Effector memory CD4-positive, alpha-beta T cell (primary cell): ENCODE results near the gene STX11.

Source experiments
- DNase-seq, 3 donors: peaks; one replicate each; pipeline ENCODE4 v3.0.0-alpha.2; 2020
- H3K27ac ChIP-seq: 2 replicates; pipeline ENCODE4 v1.7.0; 2013; ENCODE audit warnings: mild to moderate bottlenecking, low read length, moderate library complexity; ENCODE audit not compliant: insufficient read depth, poor library complexity, severe bottlenecking
- H3K27me3 ChIP-seq: replicated peaks from 2 replicates; pipeline ENCODE4 v1.7.0; 2013; ENCODE audit warnings: mild to moderate bottlenecking, low read length; ENCODE audit not compliant: insufficient read depth, control insufficient read depth, poor library complexity, severe bottlenecking
- H3K36me3 ChIP-seq: 2 replicates; pipeline ENCODE4 v1.7.0; 2013; ENCODE audit warnings: mild to moderate bottlenecking, low read length, moderate library complexity; ENCODE audit not compliant: control insufficient read depth, insufficient read depth
- H3K4me1 ChIP-seq: 2 replicates; pipeline ENCODE4 v1.7.0; 2013; ENCODE audit warnings: low read length, mild to moderate bottlenecking; ENCODE audit not compliant: control insufficient read depth, insufficient read depth, poor library complexity, severe bottlenecking
- H3K4me3 ChIP-seq: 2 replicates; pipeline ENCODE4 v1.7.0; 2013; ENCODE audit warnings: low read length, low read depth, mild to moderate bottlenecking; ENCODE audit not compliant: insufficient read depth, poor library complexity, severe bottlenecking
- H3K9me3 ChIP-seq: 2 replicates; pipeline ENCODE4 v1.7.0; 2013; ENCODE audit warnings: mild to moderate bottlenecking, low read length, moderate library complexity; ENCODE audit not compliant: control insufficient read depth

Gene STX11

DNA sequence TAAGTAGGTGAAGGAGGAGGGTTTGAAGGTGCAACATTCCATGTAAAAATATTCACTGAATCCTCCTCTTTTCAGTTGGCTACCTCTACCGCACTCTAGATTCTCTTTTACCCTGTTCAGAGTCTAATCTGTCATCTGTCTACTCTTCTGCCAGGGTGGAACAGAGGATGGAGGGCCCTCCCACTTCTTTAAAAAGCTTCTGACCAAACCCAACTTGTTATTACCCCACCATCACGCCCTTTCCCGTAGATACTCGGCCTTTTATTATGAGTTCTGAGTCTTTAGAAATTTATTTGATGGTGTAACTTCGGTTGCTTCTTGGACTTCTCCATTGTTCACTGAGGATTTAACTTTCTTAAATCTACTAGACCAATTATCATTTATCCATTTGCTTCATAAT is 11.7 kb downstream of the STX11 start:
- no peaks in the 10 kb centered on the region for H3K27me3 ChIP-seq
- H3K4me3 ChIP-seq, result no peak overlapping the region
- no peak overlapping the region for H3K27ac ChIP-seq
- no peaks in the 10 kb centered on the region for H3K9me3 ChIP-seq
- no peak for DNase-seq
- no peaks in the 10 kb centered on the region for H3K4me1 ChIP-seq
- H3K36me3 ChIP-seq, result no peaks in the 10 kb centered on the region

DNA sequence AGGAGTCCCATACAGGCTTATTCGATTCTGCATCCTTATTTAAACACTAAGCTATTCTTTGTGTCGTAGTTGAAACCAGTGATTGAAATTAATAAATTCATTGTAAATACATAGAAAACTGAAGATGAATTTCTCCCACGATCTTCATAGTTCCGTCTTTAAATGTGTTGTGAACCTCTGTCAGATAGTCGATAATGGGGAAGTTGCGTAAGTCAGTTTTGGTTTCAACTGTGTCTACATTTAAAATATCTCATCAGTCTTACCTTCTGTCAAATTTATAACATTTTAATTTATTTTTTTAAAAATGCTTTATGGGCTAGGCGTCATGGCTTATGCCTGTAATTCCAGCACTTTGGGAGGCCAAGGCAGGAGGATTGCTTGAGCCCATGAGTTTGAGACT is 12.7 kb downstream of the STX11 start:
- H3K36me3 ChIP-seq, result no peaks in the 10 kb centered on the region
- no peaks in the 10 kb centered on the region for H3K4me1 ChIP-seq
- no peak for DNase-seq
- no peak overlapping the region for H3K4me3 ChIP-seq
- no peaks in the 10 kb centered on the region for H3K27me3 ChIP-seq
- no peaks in the 10 kb centered on the region for H3K9me3 ChIP-seq
- H3K27ac ChIP-seq, result no peak overlapping the region

DNA sequence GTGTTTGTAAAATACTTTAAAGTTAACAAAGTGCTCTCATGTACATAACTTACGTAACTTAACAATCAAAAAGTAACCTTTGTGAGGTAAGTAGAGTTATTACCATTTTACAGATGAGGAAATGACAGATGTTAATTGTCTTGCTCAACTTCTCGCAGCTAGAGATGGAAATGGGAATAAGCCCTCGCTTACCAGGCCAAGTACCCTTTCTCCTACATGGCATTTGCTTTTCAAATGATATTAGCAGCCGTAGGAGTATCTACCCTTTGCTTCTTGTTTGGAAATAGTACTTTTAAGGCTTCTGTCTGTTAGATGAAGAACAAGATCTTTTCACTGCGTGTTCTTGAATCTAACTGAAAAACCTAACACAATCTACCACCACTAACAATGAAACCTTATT is 15.5 kb downstream of the STX11 start:
- H3K36me3 ChIP-seq, result no peaks in the 10 kb centered on the region
- no peaks in the 10 kb centered on the region for H3K27me3 ChIP-seq
- no peaks in the 10 kb centered on the region for H3K9me3 ChIP-seq
- no peaks in the 10 kb centered on the region for H3K4me1 ChIP-seq
- no peak overlapping the region for H3K27ac ChIP-seq
- DNase-seq, result no peak
- no peak overlapping the region for H3K4me3 ChIP-seq

DNA sequence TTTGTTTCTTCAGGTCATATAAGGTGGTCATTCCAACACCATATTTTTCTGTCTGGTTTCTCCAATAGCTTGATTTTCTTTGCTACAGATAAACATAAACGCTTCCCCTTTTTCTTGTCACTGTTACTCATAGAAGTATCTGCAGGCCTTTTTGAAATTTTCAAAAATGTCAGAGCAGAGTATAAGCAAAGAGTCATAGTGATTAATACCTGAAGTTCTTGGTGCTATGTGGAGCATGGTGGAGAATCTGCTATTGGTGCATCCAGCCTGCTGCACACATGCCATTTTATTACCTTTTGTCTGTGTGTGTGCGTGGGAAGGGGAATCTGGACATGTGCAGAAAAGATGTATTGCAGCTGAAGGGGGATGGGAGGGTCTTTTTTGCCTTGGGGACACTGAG is 19.7 kb downstream of the STX11 start:
- Histone ChIP-seq H3K4me3 (no peak overlapping the region), H3K9me3 (no peaks in the 10 kb centered on the region), H3K27me3 (no peaks in the 10 kb centered on the region), H3K4me1 (no peaks in the 10 kb centered on the region), H3K27ac (no peak overlapping the region), H3K36me3 (no peaks in the 10 kb centered on the region)
- DNase-seq, result no peak

DNA sequence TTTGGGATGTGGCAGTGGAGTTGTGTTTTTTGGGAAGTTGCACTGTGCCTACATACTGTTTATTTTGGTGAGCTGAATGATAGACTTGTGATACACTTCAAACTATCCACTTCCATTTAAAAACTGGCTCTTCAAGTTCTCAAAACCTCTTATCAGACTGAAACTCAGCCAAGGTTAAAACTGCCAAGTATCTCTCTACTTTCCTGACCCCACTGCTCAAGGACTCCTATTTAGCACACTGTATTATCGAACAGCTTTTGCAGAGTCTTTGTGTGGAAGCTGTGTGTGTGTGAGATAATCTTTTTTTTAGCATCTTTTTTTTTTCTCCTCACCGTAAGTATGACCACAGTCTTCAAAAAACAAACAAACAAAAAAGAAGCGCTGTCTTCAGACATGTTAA is 21.1 kb downstream of the STX11 start:
- H3K4me1 ChIP-seq, result no peaks in the 10 kb centered on the region
- no peak overlapping the region for H3K4me3 ChIP-seq
- no peak overlapping the region for H3K27ac ChIP-seq
- H3K36me3 ChIP-seq, result no peaks in the 10 kb centered on the region
- H3K9me3 ChIP-seq, result no peaks in the 10 kb centered on the region
- DNase-seq, result no peak
- no peaks in the 10 kb centered on the region for H3K27me3 ChIP-seq

DNA sequence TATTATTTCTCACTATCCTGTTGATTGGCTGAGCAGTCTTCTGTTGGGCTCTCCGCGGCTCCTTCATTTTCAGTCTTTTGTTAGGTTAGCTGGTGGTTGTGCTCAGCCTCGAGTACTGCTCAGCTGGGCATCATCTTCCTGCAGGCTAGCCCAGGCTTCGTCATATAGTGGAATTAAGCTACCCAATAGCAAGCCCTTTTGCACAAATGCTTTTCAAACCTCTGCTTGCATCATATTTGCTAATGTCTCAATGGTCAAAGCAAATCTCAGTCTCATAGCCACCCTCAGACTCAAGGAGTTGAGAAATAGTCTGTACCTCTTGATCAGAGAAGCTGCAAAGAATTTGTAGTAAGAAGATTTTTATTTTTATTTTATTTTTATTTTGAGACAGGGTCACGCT is 23.7 kb downstream of the STX11 start:
- DNase-seq, result no peak
- Histone ChIP-seq H3K27ac (no peak overlapping the region), H3K4me1 (no peaks in the 10 kb centered on the region), H3K4me3 (no peak overlapping the region), H3K9me3 (no peaks in the 10 kb centered on the region), H3K36me3 (no peaks in the 10 kb centered on the region), H3K27me3 (no peaks in the 10 kb centered on the region)

DNA sequence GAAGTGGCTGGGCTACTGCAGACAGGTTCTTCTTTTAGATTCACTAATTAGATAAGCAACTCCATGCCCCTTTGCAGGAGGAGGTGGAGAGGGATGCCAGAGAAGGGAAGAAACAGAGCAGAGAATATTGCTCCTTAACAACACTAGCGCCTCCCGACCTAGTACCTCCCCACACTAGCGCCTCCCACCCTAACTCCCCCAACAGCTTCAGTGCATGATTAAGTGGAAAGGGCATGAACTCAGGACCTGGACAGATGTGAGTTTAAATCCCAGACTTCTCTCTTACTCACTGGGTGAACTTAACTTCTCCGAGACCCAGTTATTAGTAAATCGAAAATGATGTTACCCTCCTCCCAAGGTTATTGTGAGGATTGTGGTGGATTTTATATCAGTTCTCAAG is 25.7 kb downstream of the STX11 start:
- no peak overlapping the region for H3K4me3 ChIP-seq
- H3K27ac ChIP-seq, result no peak overlapping the region

DNA sequence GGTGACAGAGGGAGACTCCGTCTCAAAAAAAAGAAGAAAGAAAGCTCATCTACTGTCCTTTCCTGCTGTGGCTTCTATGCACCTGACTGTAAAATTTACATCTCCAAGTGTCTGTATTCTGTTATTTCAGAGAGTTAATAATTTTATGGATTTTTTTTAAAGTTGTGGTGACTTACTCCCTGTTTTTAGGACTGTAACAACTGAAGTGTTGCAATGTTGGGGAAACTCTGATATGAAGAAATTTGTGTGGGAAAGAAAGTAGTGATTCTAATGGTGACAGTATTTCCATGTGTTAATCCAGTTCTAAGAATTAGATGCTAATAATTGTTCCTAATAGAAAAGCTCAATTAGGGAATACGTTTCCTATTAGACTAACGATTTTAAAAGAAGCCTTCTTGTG is 27.4 kb downstream of the STX11 start:
- no peak overlapping the region for H3K4me3 ChIP-seq
- no peak for DNase-seq
- peaks cover 2% of the 10 kb centered on the region for H3K4me1 ChIP-seq
- no peaks in the 10 kb centered on the region for H3K27me3 ChIP-seq
- no peaks in the 10 kb centered on the region for H3K9me3 ChIP-seq
- no peak overlapping the region for H3K27ac ChIP-seq
- H3K36me3 ChIP-seq, result no peaks in the 10 kb centered on the region

More for the DNA sequence above, 25.7 kb downstream of the STX11 start:
- Histone ChIP-seq H3K4me1 (peaks cover 2% of the 10 kb centered on the region), H3K27me3 (no peaks in the 10 kb centered on the region), H3K9me3 (no peaks in the 10 kb centered on the region), H3K36me3 (no peaks in the 10 kb centered on the region)
- DNase-seq, result no peak

DNA sequence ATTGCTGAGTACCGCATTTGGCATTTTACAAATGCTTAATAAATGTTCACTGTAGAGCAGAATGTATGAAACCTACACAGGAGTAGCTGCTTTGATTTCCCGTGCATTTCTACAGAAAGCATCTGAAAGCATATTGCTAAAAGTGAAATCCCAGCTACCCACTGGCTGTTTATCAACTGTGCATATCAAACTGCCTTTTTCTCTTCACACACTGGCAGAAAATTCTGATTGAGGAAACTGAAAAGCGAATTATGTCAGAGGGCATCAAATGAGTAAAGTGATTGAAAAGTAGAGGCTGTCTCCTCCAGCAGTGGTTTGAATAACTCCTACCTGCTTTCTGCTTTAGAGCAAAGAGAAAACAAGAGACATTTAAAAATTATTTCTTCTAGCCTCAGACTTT is 28.0 kb downstream of the STX11 start:
- Histone ChIP-seq H3K4me3 (no peak overlapping the region), H3K27me3 (no peaks in the 10 kb centered on the region), H3K36me3 (no peaks in the 10 kb centered on the region), H3K9me3 (no peaks in the 10 kb centered on the region), H3K4me1 (peaks cover 2% of the 10 kb centered on the region), H3K27ac (no peak overlapping the region)
- no peak for DNase-seq

DNA sequence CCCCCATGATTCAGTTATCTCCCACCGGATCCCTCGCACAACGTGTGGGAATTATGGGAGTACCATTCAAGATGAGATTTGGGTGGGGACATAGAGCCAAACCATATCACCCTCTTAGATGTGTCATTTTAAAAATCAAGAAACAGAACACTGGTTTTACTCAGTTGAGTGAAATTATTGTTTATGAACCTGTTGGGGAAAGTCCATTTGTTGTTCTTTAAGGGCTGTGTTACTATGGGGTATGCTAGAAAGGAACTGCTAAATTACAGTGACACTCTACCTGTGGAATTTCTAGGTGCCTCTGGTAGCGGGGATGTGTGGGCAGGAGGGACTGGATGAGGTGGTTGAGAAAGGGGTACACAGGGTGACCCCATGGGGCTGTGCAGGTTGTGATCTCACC is 28.9 kb downstream of the STX11 start:
- no peaks in the 10 kb centered on the region for H3K36me3 ChIP-seq
- no peaks in the 10 kb centered on the region for H3K9me3 ChIP-seq
- peaks cover 2% of the 10 kb centered on the region for H3K4me1 ChIP-seq
- no peak overlapping the region for H3K27ac ChIP-seq
- no peak for DNase-seq
- H3K27me3 ChIP-seq, result no peaks in the 10 kb centered on the region
- no peak overlapping the region for H3K4me3 ChIP-seq

DNA sequence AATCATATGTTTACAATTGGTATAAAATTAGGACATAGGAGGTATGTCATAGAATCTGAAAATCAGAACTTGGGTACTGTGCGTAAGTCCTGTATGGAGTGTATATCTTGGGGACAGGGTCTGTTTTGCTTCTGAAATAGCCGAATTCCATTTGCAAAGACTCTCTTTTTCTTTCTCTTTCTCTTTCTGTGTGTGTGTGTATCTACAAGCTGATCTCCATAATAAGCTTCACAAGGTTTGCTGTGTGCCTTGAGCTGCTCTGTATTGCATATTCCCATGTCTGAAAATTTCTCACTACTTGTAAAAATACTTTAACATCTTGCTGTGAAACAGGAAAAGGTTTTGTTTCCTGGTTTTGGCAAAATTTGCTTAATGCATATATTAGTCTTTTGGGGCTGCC is 29.5 kb downstream of the STX11 start:
- DNase-seq, result no peak
- H3K9me3 ChIP-seq, result no peaks in the 10 kb centered on the region
- no peaks in the 10 kb centered on the region for H3K36me3 ChIP-seq
- peaks cover 2% of the 10 kb centered on the region for H3K4me1 ChIP-seq
- H3K4me3 ChIP-seq, result no peak overlapping the region
- H3K27me3 ChIP-seq, result no peaks in the 10 kb centered on the region
- no peak overlapping the region for H3K27ac ChIP-seq
